HG03175 (cell line): ENCODE results near the gene ANKRD50.

Experiments used
- ATAC-seq: cut with Tn5 transposase; IDR thresholded peaks from one replicate; pipeline ENCODE4 v1.9.1; 2021; ENCODE audit warnings: mild to moderate bottlenecking, moderate library complexity; ENCODE audit not compliant: unreplicated experiment

ANKRD50 gene

GRCh38 chr4:124635331-124635730, 77.2 kb downstream of the ANKRD50 start:
- ATAC-seq = no peak

DNA sequence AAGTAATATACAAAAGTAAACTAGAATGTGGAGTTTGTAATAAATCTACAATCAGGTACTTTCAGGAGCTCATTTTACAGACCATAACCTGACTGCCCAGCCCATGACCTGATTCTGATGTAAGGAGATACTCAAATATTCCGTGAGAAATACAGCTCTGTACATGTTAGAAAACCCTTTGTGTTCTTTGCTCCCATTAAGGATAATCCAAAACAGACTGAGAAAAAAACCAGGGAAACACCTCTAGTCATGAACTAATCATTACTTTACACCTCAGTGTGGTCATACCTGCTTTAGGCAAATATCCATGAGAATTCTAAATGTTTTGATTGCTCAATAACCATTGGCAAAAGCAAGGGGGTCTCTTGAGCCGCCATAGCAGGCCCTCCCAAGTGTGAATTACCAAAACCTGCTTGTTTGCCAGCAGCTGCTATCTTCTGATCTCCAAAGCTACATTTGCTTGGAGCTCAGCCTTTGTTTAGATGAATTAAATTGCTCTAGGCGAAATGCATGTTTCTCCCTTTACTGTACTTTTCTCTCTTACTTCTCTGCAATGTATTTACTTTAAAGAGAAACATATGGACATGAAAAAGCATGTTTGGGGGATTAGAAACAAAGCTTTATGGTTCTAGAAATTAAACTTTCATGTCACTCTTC, 79.1 kb downstream of the ANKRD50 start:
- ATAC-seq = no peak

DNA sequence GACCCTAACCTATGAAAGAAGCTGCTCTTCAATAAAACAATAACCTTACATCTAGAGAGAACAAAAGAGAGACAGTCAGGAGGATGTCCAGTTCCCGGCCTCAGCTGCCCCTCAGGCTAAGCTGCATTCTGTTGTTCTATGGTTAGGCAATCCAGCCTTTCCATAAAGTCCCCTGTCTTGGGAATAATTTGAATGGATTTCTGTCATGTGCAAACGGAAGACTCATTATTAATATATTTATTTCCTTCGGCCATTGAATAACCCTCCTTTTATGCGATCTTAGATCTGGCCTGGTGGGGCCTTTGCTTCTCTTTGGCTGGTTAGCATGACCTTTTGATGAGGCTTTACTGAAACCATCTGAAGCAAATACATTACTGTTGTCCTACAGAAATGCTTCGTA, 80.1 kb downstream of the ANKRD50 start:
- ATAC-seq = no peak

GRCh38 chr4:124631760-124632159, 80.8 kb downstream of the ANKRD50 start:
- peak; percentile 78 for ATAC-seq

DNA sequence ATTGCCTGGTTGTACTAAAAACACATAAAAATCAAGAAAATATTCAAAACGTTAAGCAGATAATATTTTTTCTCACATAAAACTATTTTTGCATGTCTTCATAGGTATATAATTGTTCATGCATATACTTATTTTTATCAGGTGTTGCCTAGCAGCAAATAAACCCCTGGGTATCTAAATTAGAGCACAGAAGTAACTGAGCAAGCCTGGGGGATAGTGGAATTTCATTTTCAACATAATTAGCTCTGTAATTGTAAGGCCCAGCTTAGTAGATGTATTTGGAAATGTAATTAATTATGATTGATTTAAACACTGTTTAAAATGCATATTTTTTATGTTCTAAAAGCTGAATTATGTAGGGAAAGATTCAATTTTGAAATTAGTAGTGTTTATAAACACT, 82.9 kb downstream of the ANKRD50 start:
- ATAC-seq = no peak
